Glutamatergic neuron (in vitro differentiated cells): ENCODE measurements around the gene STON1. TPM values are rescaled to one million over a fixed set of nuclear protein-coding genes. Genes with fewer than 3 reads are reported as not detected.

Experiments used
- DNase-seq: peaks from one replicate; pipeline ENCODE4 v3.0.0; 2022
- H3K27ac Mint-ChIP-seq: one replicate; pipeline ENCODE4 v1.8.0; 2020; ENCODE audit warnings: mild to moderate bottlenecking, mixed read lengths, inconsistent platforms; ENCODE audit not compliant: unreplicated experiment
- H3K27me3 Mint-ChIP-seq: one replicate; pipeline ENCODE4 v1.8.0; 2020; ENCODE audit warnings: mild to moderate bottlenecking, moderate library complexity, mixed read lengths, inconsistent platforms; ENCODE audit not compliant: unreplicated experiment
- H3K36me3 Mint-ChIP-seq: one replicate; pipeline ENCODE4 v1.8.0; 2020; ENCODE audit warnings: mild to moderate bottlenecking, mixed read lengths, inconsistent platforms; ENCODE audit not compliant: unreplicated experiment
- H3K4me1 Mint-ChIP-seq: one replicate; pipeline ENCODE4 v1.8.0; 2020; ENCODE audit warnings: mild to moderate bottlenecking, low read depth, mixed read lengths, inconsistent platforms; ENCODE audit not compliant: unreplicated experiment
- H3K4me3 Mint-ChIP-seq: one replicate; pipeline ENCODE4 v1.8.0; 2020; ENCODE audit warnings: mild to moderate bottlenecking, mixed read lengths, inconsistent platforms; ENCODE audit not compliant: unreplicated experiment
- H3K9me3 Mint-ChIP-seq: one replicate; pipeline ENCODE4 v1.8.0; 2020; ENCODE audit warnings: mild to moderate bottlenecking, moderate library complexity, mixed read lengths, inconsistent platforms; ENCODE audit not compliant: unreplicated experiment
- long read RNA-seq: library from polyadenylated mRNA; unstranded; transcript quantifications from one replicate; pipeline ENCODE4 v2.0.0, GENCODE V29; 2020; ENCODE audit not compliant: unreplicated experiment
- total RNA-seq: library from RNA; stranded (reverse); fragmentation: NEBNext Ultra II Directional; extraction: Animal tissue kit (Norgen Biotek cat#: 25700); gene quantifications from one replicate; pipeline ENCODE4 v1.2.1, GENCODE V29; 2021; ENCODE audit not compliant: unreplicated experiment
- TF ChIP-seq, protein P1 (sequence below): fragments of 200-600 bp; sonication (generic); IDR thresholded peaks from one replicate; pipeline ENCODE4 v1.5.0; 2021; ENCODE audit not compliant: partially characterized antibody, unreplicated experiment

The STON1 gene, protein sequence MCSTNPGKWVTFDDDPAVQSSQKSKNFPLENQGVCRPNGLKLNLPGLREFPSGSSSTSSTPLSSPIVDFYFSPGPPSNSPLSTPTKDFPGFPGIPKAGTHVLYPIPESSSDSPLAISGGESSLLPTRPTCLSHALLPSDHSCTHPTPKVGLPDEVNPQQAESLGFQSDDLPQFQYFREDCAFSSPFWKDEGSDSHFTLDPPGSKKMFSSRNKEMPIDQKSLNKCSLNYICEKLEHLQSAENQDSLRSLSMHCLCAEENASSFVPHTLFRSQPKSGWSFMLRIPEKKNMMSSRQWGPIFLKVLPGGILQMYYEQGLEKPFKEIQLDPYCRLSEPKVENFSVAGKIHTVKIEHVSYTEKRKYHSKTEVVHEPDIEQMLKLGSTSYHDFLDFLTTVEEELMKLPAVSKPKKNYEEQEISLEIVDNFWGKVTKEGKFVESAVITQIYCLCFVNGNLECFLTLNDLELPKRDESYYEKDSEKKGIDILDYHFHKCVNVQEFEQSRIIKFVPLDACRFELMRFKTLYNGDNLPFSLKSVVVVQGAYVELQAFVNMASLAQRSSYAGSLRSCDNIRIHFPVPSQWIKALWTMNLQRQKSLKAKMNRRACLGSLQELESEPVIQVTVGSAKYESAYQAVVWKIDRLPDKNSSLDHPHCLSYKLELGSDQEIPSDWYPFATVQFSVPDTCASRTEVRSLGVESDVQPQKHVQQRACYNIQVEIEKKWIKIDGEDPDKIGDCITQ
- total RNA-seq: 4.2 TPM
- long read RNA-seq: 0 reads

DNA sequence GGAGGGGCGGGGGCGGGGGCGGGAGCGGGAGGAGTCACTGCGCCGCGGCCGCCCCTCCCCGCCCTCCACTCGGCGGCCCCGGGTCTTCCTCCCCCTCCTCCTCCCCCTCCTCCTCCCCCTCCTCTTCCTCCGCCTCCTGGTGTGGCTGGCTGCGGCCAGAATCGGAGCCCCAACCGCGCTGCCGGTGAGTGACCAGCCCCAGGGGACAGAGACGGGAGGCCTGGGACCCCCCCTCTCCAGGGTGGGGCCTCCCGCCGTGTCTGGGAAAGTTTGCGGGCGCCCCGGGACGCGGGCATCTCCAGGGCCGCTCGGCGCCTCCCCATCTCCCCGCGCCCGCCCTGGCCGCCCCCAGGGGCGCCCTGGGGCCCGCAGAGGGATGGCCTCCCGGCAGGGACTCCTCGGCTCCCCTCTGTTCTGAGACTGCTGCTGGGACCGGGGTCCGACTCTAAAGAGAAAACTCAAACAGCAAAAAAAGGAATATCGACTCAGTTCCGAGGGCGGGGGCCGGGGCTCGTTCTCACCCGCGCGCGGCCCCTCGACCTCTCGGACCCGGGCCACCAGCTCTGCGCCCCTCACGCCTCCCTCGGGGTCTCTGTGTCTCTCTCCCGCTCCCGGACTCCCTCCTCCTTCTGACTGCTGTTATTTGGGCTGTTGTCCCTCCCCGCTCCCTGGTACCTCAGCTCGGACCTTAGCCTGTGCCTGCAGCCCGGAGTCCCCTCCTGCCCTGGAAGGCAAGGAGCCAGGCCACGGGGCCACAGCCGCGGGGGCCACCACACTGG, at the start of gene STON1:
Gene STON1 (plus strand): TSS at position 122 of the 779 bp plus-strand sequence. CDS start 50,480 bp downstream, outside the sequence.
- DNase-seq: peak; percentile 55
- Mint-ChIP-seq H3K4me1 (peaks cover 12% of the 10 kb centered on the region), H3K4me3 (peak within 1 kb of the TSS; percentile 93), H3K27me3 (peaks cover 3% of the 10 kb centered on the region), H3K36me3 (no peaks in the 10 kb centered on the region), H3K9me3 (peaks cover 2% of the 10 kb centered on the region), H3K27ac (peak within 1 kb of the TSS; percentile 38)
- TF ChIP-seq, protein P1, sequence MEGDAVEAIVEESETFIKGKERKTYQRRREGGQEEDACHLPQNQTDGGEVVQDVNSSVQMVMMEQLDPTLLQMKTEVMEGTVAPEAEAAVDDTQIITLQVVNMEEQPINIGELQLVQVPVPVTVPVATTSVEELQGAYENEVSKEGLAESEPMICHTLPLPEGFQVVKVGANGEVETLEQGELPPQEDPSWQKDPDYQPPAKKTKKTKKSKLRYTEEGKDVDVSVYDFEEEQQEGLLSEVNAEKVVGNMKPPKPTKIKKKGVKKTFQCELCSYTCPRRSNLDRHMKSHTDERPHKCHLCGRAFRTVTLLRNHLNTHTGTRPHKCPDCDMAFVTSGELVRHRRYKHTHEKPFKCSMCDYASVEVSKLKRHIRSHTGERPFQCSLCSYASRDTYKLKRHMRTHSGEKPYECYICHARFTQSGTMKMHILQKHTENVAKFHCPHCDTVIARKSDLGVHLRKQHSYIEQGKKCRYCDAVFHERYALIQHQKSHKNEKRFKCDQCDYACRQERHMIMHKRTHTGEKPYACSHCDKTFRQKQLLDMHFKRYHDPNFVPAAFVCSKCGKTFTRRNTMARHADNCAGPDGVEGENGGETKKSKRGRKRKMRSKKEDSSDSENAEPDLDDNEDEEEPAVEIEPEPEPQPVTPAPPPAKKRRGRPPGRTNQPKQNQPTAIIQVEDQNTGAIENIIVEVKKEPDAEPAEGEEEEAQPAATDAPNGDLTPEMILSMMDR: no peak

DNA sequence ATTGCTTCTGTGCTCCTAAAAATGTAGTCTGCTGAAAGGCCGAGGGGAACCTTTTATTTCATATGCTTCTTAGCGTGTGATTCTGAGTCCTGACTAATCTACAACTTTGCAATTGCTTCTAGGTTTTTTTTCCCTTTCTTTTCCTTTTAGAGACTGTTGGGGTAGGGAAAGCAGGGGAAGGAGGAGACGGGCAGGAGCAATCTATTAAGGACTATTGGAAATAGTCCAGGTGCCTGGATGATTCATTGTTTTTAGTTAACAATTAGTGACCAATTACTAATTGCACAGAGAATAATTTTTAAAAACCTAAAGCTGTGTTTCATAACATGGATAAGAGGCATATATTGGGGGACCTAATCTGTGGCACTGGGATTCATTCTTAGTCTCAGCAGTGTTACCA, 49.4 kb upstream of the STON1 start:
- Mint-ChIP-seq H3K9me3 (peaks cover 1% of the 10 kb centered on the region), H3K4me1 (peaks cover 22% of the 10 kb centered on the region), H3K27me3 (no peaks in the 10 kb centered on the region), H3K27ac (peak overlapping the region; percentile 96), H3K4me3 (no peak overlapping the region), H3K36me3 (peaks cover 10% of the 10 kb centered on the region)
- DNase-seq: no peak
- TF ChIP-seq, protein P1: no peak

DNA sequence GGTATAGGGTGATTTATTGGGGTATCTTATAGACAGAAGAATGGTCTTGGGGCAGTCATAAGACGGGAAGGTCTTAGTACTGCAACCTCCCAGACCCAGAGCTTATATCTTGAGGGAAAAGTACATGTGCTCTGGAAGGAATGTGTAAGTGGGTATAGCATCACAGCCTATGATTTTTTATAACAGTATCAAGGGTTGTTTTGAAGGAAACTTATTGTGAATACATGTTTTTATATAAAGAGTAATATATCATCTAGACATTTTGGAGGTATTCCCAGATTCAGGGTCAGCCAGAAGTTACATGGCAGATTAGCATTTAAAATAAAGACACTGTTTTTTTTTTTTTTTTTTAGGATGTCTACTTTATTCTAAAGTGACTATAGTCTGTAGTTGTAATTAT, 47.6 kb upstream of the STON1 start:
- peaks cover 1% of the 10 kb centered on the region for H3K9me3 Mint-ChIP-seq
- no peaks in the 10 kb centered on the region for H3K27me3 Mint-ChIP-seq
- no peak for DNase-seq
- no peak overlapping the region for H3K27ac Mint-ChIP-seq
- H3K4me1 Mint-ChIP-seq: peaks cover 22% of the 10 kb centered on the region
- H3K4me3 Mint-ChIP-seq: no peak overlapping the region
- peaks cover 10% of the 10 kb centered on the region for H3K36me3 Mint-ChIP-seq
- TF ChIP-seq, protein P1: no peak

DNA sequence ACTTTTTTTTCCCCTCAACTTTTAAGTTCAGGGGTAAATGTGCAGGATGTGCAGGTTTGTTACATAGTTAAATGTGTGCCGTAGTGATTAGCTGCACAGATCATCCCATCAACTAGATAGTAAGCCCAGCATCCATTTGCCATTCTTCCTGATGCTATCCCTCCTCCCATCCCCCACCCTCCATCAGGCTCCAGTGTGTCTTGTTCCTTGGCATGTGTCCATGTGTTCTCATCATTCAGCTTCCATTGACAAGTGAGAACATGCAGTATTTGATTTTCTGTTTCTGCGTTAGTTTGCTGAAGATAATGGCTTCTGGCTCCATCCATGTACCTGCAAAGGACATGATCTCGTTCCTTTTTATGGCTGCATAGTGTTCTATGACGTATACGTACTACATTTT, 47.2 kb upstream of the STON1 start:
- TF ChIP-seq, protein P1: no peak
- H3K27ac Mint-ChIP-seq: peak overlapping the region; percentile 52
- H3K36me3 Mint-ChIP-seq: peaks cover 7% of the 10 kb centered on the region
- peaks cover 1% of the 10 kb centered on the region for H3K9me3 Mint-ChIP-seq
- no peak overlapping the region for H3K4me3 Mint-ChIP-seq
- DNase-seq: no peak
- no peaks in the 10 kb centered on the region for H3K27me3 Mint-ChIP-seq
- H3K4me1 Mint-ChIP-seq: peaks cover 22% of the 10 kb centered on the region
